ENCODE data around the gene DCAF11.

GRCh38 chr14:24080142-24080530 lies 34.4 kb upstream of the DCAF11 start:
- TF ChIP-seq CTCF (IDR thresholded peaks at IDR 0.05): no peak
- TF ChIP-seq POLR2A (IDR thresholded peaks at IDR 0.05): no peak
- TF ChIP-seq POLR2AphosphoS5 (IDR thresholded peaks at IDR 0.05; ENCODE audit: insufficient read depth in 1 of 2, low read depth in 1 of 2): no peak

All from vagina (tissue), 2 donors.